ENCODE measurements around the gene ROCK2.

The ROCK2 gene

DNA sequence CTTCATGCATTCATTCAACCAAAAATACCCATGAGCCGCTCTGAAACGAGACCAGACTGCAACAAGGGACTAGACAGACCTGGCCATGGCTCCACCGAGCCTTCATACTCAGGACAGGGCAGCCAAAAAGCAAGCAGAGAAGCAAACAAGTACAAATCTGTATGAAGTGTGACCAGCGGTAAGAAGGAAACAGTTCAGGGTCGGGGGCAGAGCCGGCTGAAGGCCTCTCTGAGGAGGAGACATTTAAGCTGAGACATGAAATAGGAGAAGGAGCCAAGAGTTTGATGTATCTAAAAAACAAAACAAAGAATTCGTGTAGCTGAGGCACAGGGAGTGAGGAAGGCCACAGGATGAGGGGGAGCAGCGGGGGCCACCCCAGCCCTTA is 210.5 kb downstream of the ROCK2 start:
- Mint-ChIP-seq H3K4me3 (peak overlapping the region; percentile 78), H3K27ac (peak overlapping the region; percentile 83)
- TF ChIP-seq CTCF (IDR thresholded peaks at IDR 0.05) = no peak

DNA sequence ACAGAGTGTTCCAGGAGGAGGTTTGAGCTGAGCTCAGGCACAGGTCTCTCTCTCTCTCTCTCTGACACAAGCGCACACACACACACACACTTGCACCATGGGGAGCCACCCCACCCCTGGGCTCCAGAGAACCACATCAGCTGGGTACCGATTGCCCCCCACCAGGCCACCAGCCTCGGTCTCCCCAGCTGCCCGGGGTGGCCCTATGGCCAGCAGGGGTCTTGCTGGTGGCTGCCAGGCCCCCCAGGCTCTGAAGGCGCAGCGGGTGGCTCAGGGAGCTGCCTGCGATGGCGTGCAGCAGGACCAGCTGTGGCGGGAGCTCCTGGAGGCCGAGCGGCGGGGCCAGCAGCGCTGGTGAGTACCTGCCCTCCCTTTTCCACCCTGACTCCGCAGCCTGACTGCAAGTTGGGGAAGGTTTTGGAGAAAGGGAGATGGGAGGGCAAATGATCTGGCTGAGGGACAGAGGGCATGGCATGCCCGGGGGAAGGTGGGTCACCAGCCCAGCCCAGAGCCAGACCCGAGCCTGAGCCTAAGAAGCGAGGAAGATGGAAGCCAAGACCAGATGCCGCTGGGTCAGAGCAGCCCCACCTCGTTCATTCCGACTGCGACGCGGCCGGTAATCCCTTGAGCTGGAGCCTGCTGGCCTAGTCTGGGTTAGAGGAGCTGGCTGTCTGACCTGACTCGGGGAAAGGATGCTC is 211.0 kb downstream of the ROCK2 start:
- no peaks in the 10 kb centered on the region for H3K9me3 Mint-ChIP-seq
- TF ChIP-seq CTCF (IDR thresholded peaks at IDR 0.05) = no peak
- H3K4me1 Mint-ChIP-seq = peaks cover 31% of the 10 kb centered on the region
- no peaks in the 10 kb centered on the region for H3K36me3 Mint-ChIP-seq (ENCODE audit: low read depth)
- DNase-seq = peak; percentile 37
- H3K4me3 Mint-ChIP-seq = peak overlapping the region; percentile 87
- peaks cover 34% of the 10 kb centered on the region for H3K27me3 Mint-ChIP-seq (ENCODE audit: low read depth, poor library complexity)
- H3K27ac Mint-ChIP-seq = peak overlapping the region; percentile 94

More for the DNA sequence above, 210.5 kb downstream of the ROCK2 start:
- Mint-ChIP-seq H3K4me1 (peaks cover 31% of the 10 kb centered on the region), H3K9me3 (no peaks in the 10 kb centered on the region), H3K27me3 (ENCODE audit: low read depth, poor library complexity) (peaks cover 30% of the 10 kb centered on the region), H3K36me3 (ENCODE audit: low read depth) (no peaks in the 10 kb centered on the region)
- no peak for DNase-seq

GRCh38 chr2:11132036-11132671 is 212.3 kb downstream of the ROCK2 start:
- Mint-ChIP-seq H3K4me1 (peaks cover 31% of the 10 kb centered on the region), H3K36me3 (ENCODE audit: low read depth) (no peaks in the 10 kb centered on the region), H3K4me3 (peak overlapping the region; percentile 42), H3K27ac (no peak overlapping the region), H3K9me3 (no peaks in the 10 kb centered on the region), H3K27me3 (ENCODE audit: low read depth, poor library complexity) (peaks cover 38% of the 10 kb centered on the region)
- no peak for TF ChIP-seq CTCF (IDR thresholded peaks at IDR 0.05)
- no peak for DNase-seq

DNA sequence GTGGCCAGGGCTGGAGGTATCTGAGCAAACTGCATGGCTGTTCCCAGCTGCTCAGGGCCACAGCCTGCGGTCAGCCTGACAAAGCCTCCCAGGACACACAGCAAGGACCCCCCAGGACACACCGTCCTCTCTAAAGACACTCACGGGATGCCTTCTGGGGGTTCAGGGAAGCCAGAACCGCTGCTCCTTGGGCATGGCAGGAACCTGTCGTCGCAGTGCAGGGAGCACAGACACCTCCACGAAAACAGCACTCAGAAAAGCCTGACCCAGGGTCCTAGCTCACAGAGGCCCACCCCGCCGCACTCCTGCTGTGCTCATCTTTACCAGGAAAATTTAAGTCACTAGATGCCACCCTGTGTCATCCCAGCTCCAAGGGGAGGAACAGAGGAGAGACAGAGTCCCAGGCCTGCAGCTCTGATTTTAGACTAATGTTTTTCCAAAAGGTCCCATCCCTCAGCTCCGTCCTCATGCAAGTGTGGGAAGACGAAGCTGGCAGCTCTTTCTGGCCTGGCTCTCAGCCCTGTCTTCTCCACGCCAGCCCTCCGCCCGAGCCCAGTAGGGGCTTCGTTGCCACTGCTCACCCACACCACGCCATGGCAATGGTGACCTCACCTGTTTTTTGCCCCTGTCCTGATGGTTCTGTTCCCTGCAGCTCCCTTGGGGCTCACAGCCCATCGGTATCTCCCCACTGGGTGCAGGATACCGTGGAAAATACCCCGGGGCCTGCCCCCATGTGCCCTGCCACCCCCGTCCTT is 213.1 kb downstream of the ROCK2 start:
- Mint-ChIP-seq H3K9me3 (no peaks in the 10 kb centered on the region), H3K27me3 (ENCODE audit: low read depth, poor library complexity) (peaks cover 37% of the 10 kb centered on the region), H3K4me3 (no peak overlapping the region), H3K27ac (peak overlapping the region; percentile 29), H3K36me3 (ENCODE audit: low read depth) (no peaks in the 10 kb centered on the region), H3K4me1 (peaks cover 31% of the 10 kb centered on the region)
- no peak for TF ChIP-seq CTCF (IDR thresholded peaks at IDR 0.05)
- no peak for DNase-seq

Data from nephron progenitor cell (in vitro differentiated cells).